GM21717 (cell line): ENCODE data around the gene ATF7IP.

Experiments
- ATAC-seq: cut with Tn5 transposase; IDR thresholded peaks from one replicate; pipeline ENCODE4 v1.9.1; 2021; ENCODE audit warnings: mild to moderate bottlenecking, moderate library complexity; ENCODE audit not compliant: unreplicated experiment

The ATF7IP gene

DNA sequence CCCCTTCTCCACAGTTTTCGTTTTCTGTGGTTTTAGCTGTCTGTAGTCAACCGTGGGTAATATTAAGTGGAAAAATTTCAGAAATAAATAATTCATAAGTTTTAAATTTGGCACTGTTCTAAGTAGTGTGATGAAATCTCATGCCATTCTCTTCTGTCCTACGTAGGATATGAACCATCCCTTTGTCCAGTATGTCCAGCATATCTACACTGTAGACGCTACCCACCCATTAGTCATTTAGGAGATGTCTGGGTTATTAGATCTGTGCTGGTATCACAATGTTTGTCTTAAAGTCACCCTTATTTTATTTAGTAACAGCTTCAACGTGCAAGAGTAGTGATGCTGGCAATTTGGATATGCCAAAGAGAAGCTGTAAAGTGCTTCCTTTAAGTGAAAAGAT is 44.7 kb downstream of the ATF7IP start:
- no peak for ATAC-seq

DNA sequence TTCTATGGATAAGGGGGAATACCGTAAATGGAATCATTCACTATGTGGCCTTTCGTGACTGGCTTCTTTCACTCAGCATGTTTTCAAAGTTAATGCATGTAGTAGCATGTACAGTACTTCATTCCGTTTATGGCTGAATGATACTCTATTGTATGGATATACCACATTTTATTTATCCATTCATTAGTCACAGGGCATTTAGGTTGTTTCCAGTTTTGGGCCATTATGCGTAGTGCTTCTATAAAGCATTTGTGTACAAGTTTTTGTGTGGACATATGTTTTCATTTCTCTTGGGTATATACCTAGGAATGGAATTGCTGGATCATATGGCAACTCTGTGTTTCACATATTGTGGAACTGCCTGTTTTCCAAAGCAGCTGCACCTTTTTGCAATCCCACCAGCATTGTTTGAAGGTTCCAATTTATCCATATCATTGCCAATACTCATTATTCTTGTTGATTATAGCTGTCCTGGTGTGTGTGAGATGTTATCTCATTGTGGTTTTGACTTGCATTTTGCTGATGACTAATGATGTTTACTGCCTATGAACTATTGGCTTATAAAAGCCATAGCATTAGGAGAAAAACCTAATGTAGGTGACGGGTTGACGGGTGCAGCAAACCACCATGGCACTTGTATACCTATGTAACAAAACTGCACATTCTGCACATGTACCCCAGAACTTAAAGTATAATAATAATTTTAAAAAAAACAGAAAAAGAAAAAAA is 45.5 kb downstream of the ATF7IP start:
- no peak for ATAC-seq

DNA sequence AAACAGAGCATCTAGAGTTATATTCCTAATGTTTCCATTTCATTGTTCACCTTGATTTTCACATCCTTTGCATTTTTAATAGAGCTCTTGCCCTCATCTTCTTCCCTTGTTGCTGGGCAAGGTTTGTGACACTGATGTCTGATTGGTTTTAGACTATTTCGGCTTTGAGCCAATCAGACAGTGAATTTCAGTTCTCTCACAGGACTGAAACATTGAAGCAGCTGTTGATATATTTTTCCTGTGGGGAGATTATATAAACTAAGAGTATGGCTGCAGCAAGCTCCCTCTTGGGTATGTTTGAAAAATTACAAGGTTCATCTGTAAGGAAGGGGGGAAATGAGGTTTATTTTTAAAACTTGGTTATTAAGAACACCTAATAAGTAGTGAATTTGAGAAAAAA is 51.2 kb downstream of the ATF7IP start:
- no peak for ATAC-seq

DNA sequence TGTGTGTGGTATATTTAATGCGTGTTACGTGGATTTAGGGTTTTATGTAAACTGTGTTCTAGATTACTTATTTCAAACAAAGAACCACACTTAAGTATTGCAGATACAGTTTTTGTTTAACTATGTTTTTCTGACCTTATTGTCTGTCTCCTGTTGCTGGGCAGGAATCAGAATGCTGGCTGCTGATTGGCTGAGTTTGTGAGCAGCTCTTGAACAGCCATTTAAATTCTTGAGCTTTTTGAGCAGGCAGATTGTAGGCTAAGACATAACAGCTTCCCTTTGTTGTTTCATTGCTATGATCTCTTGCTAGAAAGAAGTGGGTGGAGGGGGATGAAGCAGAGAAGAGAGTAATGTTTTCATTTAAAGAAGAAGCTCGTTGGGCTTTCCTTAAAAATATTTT is 52.2 kb downstream of the ATF7IP start:
- no peak for ATAC-seq

DNA sequence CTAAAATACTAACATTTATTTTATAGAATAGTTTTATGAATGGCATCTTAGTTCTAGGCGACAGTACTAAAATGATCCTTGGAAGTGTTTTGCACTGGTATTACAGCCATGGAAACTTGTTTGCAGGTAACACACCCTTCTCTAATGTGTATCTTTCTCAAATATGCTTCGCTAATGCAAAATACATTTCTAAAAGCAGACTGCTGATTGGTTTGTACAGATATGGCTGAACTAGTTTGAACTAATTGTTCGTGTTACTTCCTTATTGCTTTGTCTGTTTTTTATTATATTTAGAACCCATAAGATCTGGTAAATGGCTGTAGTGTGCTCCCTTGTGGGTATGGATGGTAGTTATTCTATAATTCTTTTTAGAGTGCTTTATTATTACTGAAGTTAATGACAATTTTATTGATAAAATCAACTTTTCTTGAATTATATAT is 53.0 kb downstream of the ATF7IP start:
- ATAC-seq = no peak

DNA sequence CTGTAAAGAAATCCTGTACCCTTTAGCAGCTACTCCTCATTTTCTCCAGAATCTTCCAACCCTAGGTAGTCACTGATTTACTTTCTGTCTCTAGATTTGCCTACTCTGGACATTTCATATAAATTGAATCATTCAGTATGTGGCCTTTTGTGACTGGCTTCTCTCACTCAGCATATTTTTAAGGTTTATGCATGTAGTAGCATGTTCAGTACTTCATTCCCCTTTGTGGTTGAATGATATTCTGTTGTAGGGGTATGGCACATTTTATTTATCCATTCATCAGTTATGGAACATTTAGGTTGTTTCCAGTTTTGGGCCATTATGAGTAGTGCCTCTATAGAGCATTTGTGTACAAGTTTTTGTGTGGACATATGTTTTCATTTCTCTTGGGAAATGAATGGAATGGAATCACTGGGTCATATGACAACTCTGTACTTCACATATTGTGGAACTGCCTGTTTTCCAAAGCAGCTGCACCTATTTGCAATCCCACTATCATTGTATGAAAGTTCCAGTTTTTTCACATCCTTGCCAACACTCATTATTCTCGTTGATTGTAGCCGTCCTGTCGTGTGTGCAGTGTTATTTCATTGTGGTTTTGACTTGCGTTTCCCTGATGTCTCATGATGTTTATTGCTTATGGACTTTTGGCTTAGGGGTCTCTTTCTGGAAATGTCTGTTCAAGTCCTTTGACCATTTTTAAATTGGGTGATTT is 57.2 kb downstream of the ATF7IP start:
- ATAC-seq = no peak

DNA sequence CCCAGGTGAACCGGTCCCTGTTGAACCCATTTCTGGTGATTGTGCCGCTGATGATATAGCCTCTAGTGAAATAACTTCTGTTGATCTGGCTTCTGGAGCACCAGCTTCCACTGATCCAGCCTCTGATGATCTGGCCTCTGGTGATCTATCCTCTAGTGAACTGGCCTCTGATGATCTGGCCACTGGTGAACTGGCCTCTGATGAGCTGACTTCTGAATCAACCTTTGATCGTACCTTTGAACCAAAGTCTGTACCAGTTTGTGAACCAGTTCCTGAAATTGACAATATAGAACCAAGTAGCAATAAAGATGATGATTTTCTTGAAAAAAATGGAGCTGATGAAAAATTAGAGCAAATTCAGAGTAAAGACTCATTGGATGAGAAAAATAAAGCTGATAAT is 59.1 kb downstream of the ATF7IP start:
- no peak for ATAC-seq

DNA sequence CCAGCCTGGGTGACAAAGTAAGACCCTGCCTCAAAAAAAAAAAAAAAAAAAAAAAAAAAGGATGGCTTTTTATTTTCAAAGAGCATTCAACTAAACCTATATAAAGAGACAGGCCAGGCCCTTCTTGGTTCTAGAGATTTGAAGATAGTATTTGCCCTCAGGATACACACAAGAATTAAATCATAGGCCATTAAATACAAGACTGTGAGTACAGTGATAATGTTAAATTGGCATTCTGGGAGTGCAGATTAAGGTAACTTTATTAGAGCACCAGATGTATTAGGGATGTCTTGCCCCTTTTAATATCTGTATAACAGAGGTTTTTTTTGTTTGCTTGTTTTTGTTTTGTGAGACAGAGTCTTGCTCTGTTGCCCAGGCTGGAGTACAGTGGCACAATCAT is 61.3 kb downstream of the ATF7IP start:
- ATAC-seq = no peak

DNA sequence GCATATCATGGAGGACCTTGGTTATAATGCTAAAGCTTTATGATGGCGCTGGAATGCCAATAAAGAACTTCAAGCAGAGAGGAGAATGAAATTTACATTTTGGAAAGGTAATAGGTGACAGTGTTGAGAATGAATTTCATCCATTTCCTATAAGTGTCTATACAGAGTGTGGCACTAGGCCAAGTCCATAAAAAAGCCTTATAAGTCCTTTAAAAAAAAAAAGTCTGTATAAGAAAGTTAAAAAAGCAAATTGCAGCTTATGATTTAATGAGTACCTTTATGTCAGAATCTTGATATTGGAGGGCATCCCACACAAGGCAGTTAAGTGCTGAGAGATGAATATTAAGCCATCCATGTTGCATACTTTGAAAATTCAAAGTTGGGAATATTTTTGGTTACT is 62.4 kb downstream of the ATF7IP start:
- no peak for ATAC-seq

DNA sequence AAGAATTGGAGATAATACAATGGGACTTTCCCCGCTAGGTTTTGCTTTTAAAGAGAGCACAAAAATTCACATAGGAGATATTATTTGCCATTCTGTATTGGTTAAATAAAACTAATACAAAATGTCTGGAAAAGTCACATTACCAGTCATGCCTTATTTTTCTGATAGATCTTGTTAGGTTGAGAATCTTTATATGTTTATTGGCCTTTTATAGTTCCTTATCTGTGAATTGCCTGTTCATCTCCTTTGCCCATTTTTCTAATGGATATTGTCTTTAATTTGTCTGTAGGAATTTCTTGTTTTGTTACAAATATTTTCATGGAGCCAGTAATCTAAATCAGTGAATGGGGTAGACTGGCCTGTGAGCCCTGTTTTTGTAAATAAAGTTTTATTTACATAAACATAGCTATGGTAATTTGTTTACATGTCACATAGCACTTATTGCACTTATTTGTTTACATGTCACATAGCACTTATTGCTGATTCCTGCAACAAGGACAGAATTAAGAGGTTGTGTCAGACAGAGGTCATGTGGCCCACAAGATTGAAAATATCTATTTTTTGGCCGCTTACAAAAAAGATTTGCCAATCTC is 65.0 kb downstream of the ATF7IP start:
- no peak for ATAC-seq

DNA sequence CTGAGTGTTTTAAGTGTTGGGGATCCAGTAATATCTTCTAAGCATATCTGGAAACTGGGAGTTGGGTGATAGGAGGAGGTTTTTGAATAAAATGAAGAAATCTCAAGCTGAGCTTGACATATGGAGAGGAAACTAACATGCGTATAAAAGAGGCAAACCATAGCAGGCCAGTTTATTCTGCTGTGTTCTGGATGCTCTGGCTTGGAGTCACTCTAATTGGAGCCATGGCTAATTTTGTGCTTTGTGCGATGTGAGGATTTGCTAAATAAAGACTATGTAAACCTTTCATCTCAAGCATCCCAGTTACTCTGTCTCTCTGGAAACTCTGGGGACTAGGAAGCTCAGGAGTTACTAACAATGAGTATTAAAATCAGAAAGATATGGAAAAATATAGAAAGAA is 66.5 kb downstream of the ATF7IP start:
- no peak for ATAC-seq

DNA sequence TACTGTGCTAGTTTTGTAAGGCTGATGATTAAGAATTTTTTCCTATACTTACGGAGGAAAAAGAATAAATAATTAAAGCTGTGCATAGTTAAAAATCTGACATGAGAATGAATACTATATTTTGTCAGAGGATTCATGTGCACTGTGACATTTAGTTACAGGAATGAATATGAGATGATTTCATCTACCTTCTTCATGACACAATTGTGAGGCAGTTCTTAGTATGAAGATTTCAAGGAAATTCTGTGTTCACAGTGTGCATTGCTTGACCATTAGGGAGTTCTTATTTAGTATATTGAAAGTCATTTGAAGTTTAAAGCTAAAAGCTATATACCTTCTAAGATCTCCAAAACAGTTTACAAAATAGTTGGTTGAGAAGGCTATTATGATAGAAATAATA is 70.1 kb downstream of the ATF7IP start:
- ATAC-seq = no peak

DNA sequence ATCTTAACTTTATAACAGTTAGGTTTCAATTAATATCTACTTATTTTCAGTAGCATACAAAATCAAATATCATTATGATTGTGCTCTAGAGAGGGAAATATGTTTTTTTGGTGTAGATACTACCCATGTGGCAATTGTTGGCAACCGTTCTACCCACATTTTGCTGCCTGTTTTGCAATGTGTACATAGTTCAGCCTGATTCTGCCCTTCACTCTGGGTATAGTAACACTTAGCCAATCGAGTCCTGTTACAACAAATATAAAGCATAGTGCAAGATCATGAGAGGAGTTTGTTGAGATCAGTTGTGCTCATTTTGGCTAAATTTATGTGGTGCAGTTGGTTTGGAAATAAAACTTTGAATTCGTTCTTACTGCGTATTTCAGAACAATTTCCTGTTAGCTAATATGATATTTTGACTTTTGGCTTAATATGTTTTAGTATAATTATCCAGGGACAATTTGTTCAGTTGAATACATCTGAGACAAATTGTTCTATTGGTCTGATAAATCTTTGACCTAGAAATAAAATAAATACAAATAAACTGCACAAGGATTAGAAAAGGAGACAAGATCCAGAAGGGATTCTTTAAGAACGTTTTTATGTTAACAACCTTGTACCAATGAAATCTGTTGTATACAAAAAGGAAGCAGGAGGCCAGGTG is 76.9 kb downstream of the ATF7IP start:
- ATAC-seq = no peak

DNA sequence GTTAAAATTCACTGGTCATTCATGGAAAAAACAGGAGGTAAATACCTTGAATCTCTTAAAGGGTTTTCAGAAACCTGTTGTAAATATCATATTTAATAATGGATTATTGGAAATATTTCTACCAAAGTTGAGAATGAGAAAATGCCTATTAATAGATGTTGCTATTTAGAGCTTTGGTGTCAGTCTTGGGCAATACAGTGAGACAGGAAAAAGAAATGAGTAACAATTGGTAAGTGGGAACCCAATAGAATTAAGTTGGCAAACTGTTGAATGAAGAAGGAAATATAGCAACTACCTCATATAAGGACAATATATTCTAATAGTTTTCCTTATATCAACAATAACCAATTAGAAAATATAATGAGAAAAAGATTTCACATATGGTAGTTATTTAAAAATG is 78.0 kb downstream of the ATF7IP start:
- no peak for ATAC-seq

DNA sequence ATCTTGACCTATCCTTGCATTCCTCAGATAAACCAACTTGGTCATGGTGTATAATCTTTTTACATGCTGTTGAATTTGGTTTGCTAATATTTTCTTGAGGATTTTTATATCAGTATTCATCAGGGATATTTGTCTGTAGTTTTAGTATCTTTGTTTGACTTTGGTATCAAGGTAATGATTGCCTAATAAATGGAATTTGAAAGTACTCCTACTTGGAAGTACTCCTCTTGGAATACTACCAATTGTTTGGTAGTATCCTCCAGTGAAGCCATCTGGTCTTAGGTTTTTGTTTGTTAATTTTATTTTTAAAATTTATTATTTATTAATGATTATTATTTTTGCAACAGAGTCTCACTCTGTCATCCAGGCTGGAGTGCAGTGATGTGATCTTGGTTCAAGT is 85.0 kb downstream of the ATF7IP start:
- ATAC-seq = no peak

DNA sequence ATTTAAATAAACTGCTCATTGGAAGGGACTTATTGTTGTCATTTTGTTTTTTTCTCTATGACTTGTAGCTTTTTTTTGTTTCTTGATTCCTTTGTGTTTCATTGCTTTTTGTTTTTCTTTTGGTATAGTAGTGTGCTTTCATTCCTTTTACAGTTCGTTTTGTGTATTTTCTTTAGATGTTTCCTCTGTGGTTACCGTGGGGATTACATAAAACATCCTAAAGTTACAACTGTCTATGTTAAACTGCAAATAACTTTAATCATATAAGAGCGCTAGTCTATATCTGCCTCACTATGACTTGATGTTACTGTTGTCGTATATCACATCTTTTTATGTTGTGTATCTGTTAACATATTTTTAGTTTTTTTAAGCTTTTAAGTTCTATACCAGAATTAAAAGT is 86.9 kb downstream of the ATF7IP start:
- no peak for ATAC-seq

DNA sequence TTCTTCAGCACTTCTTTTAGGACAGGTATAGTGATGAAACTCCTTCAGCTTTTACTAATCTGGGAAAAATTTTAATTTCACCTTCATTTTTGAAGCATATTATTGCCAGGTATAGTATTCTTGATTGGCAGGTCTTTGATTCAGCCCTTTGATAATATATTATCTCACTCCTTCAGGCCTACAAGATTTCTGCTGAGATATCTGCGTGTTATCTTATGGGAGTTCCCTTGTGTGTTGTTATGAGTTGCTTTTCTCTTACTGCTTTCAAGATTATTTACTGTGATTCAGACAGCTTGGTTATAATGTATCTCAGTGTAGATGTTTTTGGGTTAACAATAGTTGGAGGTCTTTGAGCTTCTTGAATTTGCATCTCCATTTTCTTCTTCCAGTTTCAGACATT is 87.4 kb downstream of the ATF7IP start:
- ATAC-seq = no peak

DNA sequence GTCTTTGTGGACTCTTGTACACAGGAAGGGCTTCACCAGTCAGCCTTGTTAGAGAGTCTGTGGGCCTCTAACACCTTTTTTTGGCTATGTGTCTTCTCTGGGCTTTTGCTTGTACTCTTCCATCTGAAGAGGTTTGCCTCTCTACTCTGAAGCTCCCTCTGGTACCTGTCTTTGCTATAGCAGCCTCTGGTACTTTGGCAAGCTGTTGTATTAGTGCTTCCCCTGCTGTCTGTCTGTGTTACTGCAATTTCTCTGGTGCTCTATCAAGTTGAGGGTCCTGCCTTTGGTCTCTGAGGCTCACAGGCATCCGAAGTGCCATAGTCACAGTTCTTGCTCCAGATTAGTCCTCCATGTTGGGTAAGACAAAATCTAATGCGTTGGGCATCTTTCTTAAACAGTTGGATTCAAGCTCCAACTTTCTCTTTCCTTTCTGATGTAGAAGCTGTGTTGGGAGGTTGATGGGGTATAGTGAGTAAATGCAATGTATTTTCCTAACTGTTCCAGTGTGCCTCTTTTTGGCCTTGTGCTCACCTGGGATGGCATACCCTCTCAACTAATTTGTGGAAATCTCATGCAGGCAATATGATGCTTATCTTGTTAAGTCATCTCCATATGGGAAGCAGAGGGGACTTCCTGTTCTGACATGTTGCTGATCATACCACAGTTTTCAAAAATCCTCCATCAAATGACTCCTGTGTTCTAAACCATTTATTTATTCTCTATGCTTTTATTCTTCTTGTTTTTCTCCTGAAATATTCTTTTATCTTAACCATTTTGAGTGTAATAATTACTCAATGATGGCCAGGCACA is 88.8 kb downstream of the ATF7IP start:
- ATAC-seq = no peak

DNA sequence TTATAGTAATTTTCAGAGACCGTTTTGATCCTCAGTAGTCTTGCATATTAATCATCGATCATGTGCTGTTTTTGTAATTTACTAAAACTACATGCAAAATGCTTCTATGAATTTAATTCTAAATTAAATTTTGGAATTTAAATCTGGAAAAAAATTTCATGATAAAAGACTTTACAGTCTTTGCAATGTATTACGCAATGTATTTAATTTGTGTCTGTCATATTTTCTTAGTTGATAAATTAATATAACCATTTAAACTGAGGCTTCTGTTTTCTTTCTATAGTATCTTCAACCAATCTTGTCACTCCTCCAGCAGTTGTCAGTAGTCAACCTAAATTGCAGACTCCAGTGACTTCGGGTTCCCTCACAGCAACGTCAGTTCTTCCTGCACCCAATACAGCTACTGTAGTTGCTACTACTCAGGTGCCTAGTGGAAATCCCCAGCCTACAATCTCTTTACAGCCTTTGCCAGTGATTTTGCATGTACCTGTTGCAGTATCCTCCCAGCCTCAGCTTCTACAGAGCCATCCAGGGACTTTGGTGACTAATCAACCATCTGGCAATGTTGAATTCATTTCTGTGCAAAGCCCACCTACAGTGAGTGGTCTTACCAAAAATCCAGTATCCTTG is 94.8 kb downstream of the ATF7IP start:
- no peak for ATAC-seq

DNA sequence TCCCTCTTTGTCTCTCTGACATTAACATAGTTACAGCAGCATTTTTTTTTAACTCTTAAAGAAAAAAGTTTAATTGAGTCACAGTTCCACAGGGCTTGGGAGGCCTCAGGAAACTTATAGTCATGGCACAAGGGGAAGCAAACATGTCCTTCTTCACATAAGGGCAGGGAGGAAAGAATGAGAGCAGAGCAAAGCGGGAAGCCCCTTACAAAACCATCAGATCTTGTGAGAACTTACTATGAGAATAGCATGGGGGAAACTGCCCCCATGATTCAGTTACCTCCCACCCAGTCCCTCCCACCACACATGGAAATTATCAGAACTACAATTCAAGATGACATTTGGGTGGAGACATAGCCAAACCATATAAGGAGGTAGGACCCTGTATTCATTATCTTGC is 106.0 kb downstream of the ATF7IP start:
- no peak for ATAC-seq
